Gastroesophageal sphincter (tissue), 3 donors: Measurements from ENCODE around the gene BMPR2.
A peak's percentile ranks its signal among the peaks of the same experiment; 100 is the strongest.

Experiments
- EP300 ChIP-seq: sonication (generic); formaldehyde crosslinking; IDR thresholded peaks from one replicate; pipeline ENCODE4 v1.6.1; 2017; ENCODE audit warnings: antibody characterized with exemption, mild to moderate bottlenecking
- POLR2A ChIP-seq, 2 donors: fragments of 450-650 bp; IDR thresholded peaks; one replicate each; pipeline ENCODE4 v1.6.1; 2017; ENCODE audit warnings: antibody characterized with exemption in 2 of 2, mild to moderate bottlenecking in 2 of 2, moderate library complexity in 1 of 2
- POLR2AphosphoS5 ChIP-seq: sonication (generic); formaldehyde crosslinking; IDR thresholded peaks from one replicate; pipeline ENCODE4 v1.6.1; 2017; ENCODE audit warnings: antibody characterized with exemption
- TF ChIP-seq, protein P1 (sequence below), 4 experiments: fragments of 200-600 bp in 2 of 4; fragments of 450-650 bp in 2 of 4; sonication (generic) in 1 of 4; IDR thresholded peaks; one replicate each; pipeline ENCODE4 v1.5.1; 2017 to 2019; ENCODE audit warnings: antibody characterized with exemption in 4 of 4, mild to moderate bottlenecking in 2 of 4, moderate library complexity in 2 of 4

DNA sequence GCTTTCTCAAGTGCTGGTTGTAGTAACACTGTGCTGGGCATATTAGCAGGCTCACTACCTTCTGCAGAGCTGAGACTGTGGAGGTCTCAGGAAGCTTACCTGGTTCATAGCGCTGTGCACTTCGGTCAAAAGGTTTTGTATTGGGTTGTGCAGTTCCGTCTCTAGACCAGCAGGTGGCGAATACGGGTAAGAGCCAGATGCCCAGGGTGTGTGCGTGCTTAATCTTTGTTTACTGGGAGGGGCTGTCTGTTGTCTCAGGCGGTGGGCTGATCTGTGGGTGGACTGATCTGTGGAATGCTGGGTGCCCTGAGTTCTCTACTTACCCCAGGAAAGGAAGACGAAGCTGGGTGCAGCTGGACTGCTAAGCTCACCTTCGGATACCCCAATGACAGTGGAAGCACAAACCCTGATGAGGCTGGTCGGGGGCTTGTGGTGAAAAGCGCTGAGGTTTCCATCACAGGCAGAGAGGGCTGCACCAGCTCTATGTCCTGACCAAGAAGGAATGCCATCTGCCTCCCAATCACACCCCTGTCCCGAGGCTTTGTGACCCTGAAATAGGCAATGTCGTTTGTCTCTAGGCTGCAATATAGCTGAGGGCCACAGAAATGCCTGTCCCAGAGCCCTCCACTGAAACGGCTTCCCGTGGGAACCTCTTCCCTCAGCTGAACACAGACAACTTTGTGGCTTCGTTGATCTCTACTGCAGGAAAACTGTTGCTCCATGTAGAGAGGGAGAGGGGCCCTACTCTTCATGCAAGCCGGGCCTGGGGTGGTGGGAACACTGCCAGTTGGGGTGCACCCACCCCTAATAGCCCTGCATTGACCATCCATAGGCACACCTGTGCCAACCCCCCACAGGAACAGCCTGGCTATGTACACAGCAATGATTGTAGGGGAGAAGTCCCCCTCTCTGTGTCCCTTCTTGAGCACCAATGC is 212.8 kb downstream of the BMPR2 start:
- TF ChIP-seq POLR2AphosphoS5 (no peak), POLR2A (IDR thresholded peaks at IDR 0.05) (no peak), EP300 (no peak)
- TF ChIP-seq, protein P1, sequence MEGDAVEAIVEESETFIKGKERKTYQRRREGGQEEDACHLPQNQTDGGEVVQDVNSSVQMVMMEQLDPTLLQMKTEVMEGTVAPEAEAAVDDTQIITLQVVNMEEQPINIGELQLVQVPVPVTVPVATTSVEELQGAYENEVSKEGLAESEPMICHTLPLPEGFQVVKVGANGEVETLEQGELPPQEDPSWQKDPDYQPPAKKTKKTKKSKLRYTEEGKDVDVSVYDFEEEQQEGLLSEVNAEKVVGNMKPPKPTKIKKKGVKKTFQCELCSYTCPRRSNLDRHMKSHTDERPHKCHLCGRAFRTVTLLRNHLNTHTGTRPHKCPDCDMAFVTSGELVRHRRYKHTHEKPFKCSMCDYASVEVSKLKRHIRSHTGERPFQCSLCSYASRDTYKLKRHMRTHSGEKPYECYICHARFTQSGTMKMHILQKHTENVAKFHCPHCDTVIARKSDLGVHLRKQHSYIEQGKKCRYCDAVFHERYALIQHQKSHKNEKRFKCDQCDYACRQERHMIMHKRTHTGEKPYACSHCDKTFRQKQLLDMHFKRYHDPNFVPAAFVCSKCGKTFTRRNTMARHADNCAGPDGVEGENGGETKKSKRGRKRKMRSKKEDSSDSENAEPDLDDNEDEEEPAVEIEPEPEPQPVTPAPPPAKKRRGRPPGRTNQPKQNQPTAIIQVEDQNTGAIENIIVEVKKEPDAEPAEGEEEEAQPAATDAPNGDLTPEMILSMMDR (IDR thresholded peaks at IDR 0.05) = peak; percentile 85 to 94 (median 92)
